Measurements from ENCODE around the gene RXFP4.

The RXFP4 gene

GRCh38 chr1:155966135-155966534, 24.7 kb downstream of the RXFP4 start:
- no peak for DNase-seq (ENCODE audit: low read depth in 2 of 2)
- H3K4me3 ChIP-seq (replicated peaks in 1 of 2; ENCODE audit: low read depth in 2 of 2, low read length in 2 of 2) = no peak overlapping the region
- TF ChIP-seq, protein P1, sequence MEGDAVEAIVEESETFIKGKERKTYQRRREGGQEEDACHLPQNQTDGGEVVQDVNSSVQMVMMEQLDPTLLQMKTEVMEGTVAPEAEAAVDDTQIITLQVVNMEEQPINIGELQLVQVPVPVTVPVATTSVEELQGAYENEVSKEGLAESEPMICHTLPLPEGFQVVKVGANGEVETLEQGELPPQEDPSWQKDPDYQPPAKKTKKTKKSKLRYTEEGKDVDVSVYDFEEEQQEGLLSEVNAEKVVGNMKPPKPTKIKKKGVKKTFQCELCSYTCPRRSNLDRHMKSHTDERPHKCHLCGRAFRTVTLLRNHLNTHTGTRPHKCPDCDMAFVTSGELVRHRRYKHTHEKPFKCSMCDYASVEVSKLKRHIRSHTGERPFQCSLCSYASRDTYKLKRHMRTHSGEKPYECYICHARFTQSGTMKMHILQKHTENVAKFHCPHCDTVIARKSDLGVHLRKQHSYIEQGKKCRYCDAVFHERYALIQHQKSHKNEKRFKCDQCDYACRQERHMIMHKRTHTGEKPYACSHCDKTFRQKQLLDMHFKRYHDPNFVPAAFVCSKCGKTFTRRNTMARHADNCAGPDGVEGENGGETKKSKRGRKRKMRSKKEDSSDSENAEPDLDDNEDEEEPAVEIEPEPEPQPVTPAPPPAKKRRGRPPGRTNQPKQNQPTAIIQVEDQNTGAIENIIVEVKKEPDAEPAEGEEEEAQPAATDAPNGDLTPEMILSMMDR (IDR thresholded peaks at IDR 0.05; ENCODE audit: low read depth, low read length) = peak; percentile 7

GRCh38 chr1:155966750-155967149, 25.3 kb downstream of the RXFP4 start:
- DNase-seq (ENCODE audit: low read depth in 2 of 2) = no peak
- TF ChIP-seq, protein P1 (IDR thresholded peaks at IDR 0.05; ENCODE audit: low read depth, low read length) = no peak
- no peak overlapping the region for H3K4me3 ChIP-seq (replicated peaks in 1 of 2; ENCODE audit: low read depth in 2 of 2, low read length in 2 of 2)

GRCh38 chr1:155967341-155968050, 26.1 kb downstream of the RXFP4 start:
- peak in 1 of 2 donors; percentile 28 for DNase-seq (ENCODE audit: low read depth in 2 of 2)
- TF ChIP-seq, protein P1 (IDR thresholded peaks at IDR 0.05; ENCODE audit: low read depth, low read length) = no peak
- no peak overlapping the region for H3K4me3 ChIP-seq (replicated peaks in 1 of 2; ENCODE audit: low read depth in 2 of 2, low read length in 2 of 2)

DNA sequence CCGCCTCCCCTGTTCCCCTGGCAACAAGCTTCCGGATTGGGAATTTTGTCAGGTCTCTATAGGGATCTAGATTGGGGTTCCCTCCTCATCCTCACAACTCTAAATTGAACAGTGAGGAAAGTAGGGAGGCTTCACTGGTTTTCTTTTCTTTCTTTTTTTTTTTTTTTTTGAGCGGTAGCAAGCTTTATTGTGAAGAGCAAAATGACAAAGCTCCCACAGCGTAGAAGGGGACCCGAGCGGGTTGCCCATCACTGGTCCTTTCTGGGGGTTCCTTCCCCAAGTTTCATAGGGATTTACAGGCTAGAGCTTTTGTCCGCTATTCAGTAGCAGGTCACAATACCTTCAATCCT, 26.6 kb downstream of the RXFP4 start:
- TF ChIP-seq, protein P1 (IDR thresholded peaks at IDR 0.05; ENCODE audit: low read depth, low read length) = no peak
- no peak overlapping the region for H3K4me3 ChIP-seq (replicated peaks in 1 of 2; ENCODE audit: low read depth in 2 of 2, low read length in 2 of 2)
- DNase-seq (ENCODE audit: low read depth in 2 of 2) = no peak

GRCh38 chr1:155968670-155969069, 27.2 kb downstream of the RXFP4 start:
- TF ChIP-seq, protein P1 (IDR thresholded peaks at IDR 0.05; ENCODE audit: low read depth, low read length) = no peak
- H3K4me3 ChIP-seq (replicated peaks in 1 of 2; ENCODE audit: low read depth in 2 of 2, low read length in 2 of 2) = no peak overlapping the region
- DNase-seq (ENCODE audit: low read depth in 2 of 2) = peak in 1 of 2 donors; percentile 68

GRCh38 chr1:155969377-155969791, 27.9 kb downstream of the RXFP4 start:
- no peak for DNase-seq (ENCODE audit: low read depth in 2 of 2)
- no peak overlapping the region for H3K4me3 ChIP-seq (replicated peaks in 1 of 2; ENCODE audit: low read depth in 2 of 2, low read length in 2 of 2)

More at GRCh38 chr1:155969377-155969791, 27.9 kb downstream of the RXFP4 start:
- TF ChIP-seq, protein P1 (IDR thresholded peaks at IDR 0.05; ENCODE audit: low read depth, low read length) = no peak
